ENCODE measurements around the gene RNF115. TPM values are rescaled to one million over a fixed set of nuclear protein-coding genes. Genes with fewer than 3 reads are reported as not detected.

The RNF115 gene
- total RNA-seq, 3 donors from 2014 or later (not counting 1 experiment from before 2014, with no cell fraction given): 26.7 to 31.8 (median 30.8) TPM

GRCh38 chr1:145710291-145711027 is 113.4 kb downstream of the RNF115 start:
- Histone ChIP-seq H3K9me3 (ENCODE audit: control insufficient read depth, insufficient read depth, low read length) (no peaks in the 10 kb centered on the region), H3K4me3 (ENCODE audit: low read length) (no peak overlapping the region), H3K36me3 (ENCODE audit: control insufficient read depth, insufficient read depth, low read length) (no peaks in the 10 kb centered on the region), H3K27ac (ENCODE audit: low read length) (no peak overlapping the region), H3K4me1 (ENCODE audit: control insufficient read depth, insufficient read depth, low read length) (peaks cover 21% of the 10 kb centered on the region), H3K27me3 (ENCODE audit: control insufficient read depth, insufficient read depth, low read length) (no peaks in the 10 kb centered on the region)
- 72% methylated on average over 4 of the region's 4 CpGs for WGBS (ENCODE audit: insufficient coverage)
- ATAC-seq (no peak), DNase-seq (no peak)
- H3K9me3 Mint-ChIP-seq: no peaks in the 10 kb centered on the region
- H3K4me3 Mint-ChIP-seq: no peak overlapping the region
- intact Hi-C loops (cut with micrococcal nuclease): no loop called here
- TF ChIP-seq CTCF (IDR thresholded peaks at IDR 0.05): no peak
- no peak overlapping the region for H3K27ac Mint-ChIP-seq
- peaks cover 31 to 36% of the 10 kb centered on the region in 2 donors for H3K4me1 Mint-ChIP-seq
- peaks cover 0 to 3% of the 10 kb centered on the region in 2 donors for H3K27me3 Mint-ChIP-seq (ENCODE audit: low read depth in 2 of 2)
- no peaks in the 10 kb centered on the region for H3K36me3 Mint-ChIP-seq

- DNase-seq (no peak), ATAC-seq (peak in 2 of 3 donors; percentile 38 to 43)
- H3K4me1 Mint-ChIP-seq: peaks cover 24 to 29% of the 10 kb centered on the region in 2 donors
- no peaks in the 10 kb centered on the region for H3K36me3 Mint-ChIP-seq
- no peaks in the 10 kb centered on the region for H3K9me3 ChIP-seq (ENCODE audit: control insufficient read depth, insufficient read depth, low read length)
- H3K9me3 Mint-ChIP-seq: no peaks in the 10 kb centered on the region
- no peak overlapping the region for H3K27ac ChIP-seq (ENCODE audit: low read length)
- no peak overlapping the region for H3K4me3 ChIP-seq (ENCODE audit: low read length)
- intact Hi-C loops (cut with micrococcal nuclease): no loop called here
- no peaks in the 10 kb centered on the region for H3K27me3 ChIP-seq (ENCODE audit: control insufficient read depth, insufficient read depth, low read length)
- no peak for TF ChIP-seq CTCF (IDR thresholded peaks at IDR 0.05)
- H3K36me3 ChIP-seq (ENCODE audit: control insufficient read depth, insufficient read depth, low read length): no peaks in the 10 kb centered on the region
- 26% methylated on average over 7 of the region's 7 CpGs for WGBS (ENCODE audit: insufficient coverage)
- peak overlapping the region; percentile 19 to 74 for H3K27ac Mint-ChIP-seq
- peaks cover 0 to 3% of the 10 kb centered on the region in 2 donors for H3K27me3 Mint-ChIP-seq (ENCODE audit: low read depth in 2 of 2)
- H3K4me3 Mint-ChIP-seq: peak overlapping the region; percentile 30
- H3K4me1 ChIP-seq (ENCODE audit: control insufficient read depth, insufficient read depth, low read length): peaks cover 16% of the 10 kb centered on the region
These were observed 115.8 kb downstream of the RNF115 start for GRCh38 chr1:145708063-145708462.

GRCh38 chr1:145707183-145707867 is 116.6 kb downstream of the RNF115 start, which contains the start of gene PDZK1:
Gene PDZK1, minus strand, starts transcription at chr1:145707368. Its CDS starts 19,347 bp downstream, at chr1:145688021.
- no peaks in the 10 kb centered on the region for H3K36me3 Mint-ChIP-seq
- H3K27ac Mint-ChIP-seq: peak within 1 kb of the TSS; percentile 19 to 74
- H3K9me3 Mint-ChIP-seq: no peaks in the 10 kb centered on the region
- Histone ChIP-seq H3K27me3 (ENCODE audit: control insufficient read depth, insufficient read depth, low read length) (no peaks in the 10 kb centered on the region), H3K36me3 (ENCODE audit: control insufficient read depth, insufficient read depth, low read length) (no peaks in the 10 kb centered on the region), H3K4me3 (ENCODE audit: low read length) (no peak within 1 kb of the TSS), H3K4me1 (ENCODE audit: control insufficient read depth, insufficient read depth, low read length) (peaks cover 16% of the 10 kb centered on the region), H3K9me3 (ENCODE audit: control insufficient read depth, insufficient read depth, low read length) (no peaks in the 10 kb centered on the region), H3K27ac (ENCODE audit: low read length) (no peak within 1 kb of the TSS)
- H3K27me3 Mint-ChIP-seq (ENCODE audit: low read depth in 2 of 2): peaks cover 0 to 3% of the 10 kb centered on the region in 2 donors
- intact Hi-C loops (cut with micrococcal nuclease): no loop called here
- peaks cover 24 to 29% of the 10 kb centered on the region in 2 donors for H3K4me1 Mint-ChIP-seq
- TF ChIP-seq CTCF (IDR thresholded peaks at IDR 0.05): no peak
- peak within 1 kb of the TSS; percentile 30 for H3K4me3 Mint-ChIP-seq
- 92% methylated on average over 9 of the region's 9 CpGs for WGBS (ENCODE audit: insufficient coverage)
- peak in 1 of 3 donors; percentile 7 for ATAC-seq
- no peak for DNase-seq
